Measurements from ENCODE around the gene ASAP3. TPM values are rescaled to one million over a fixed set of nuclear protein-coding genes. Genes with fewer than 3 reads are reported as not detected.
"Not testable (repeated sequence)": the region's sequence is repeated elsewhere in the genome, so short reads cannot be mapped to it uniquely, and the experiment has no call there.

Gene ASAP3
- total and polyA plus RNA-seq, 8 donors, result 35.2 to 51.6 (median 44.9) TPM

GRCh38 chr1:23514111-23514679 is 30.2 kb upstream of the ASAP3 start:
- TF ChIP-seq, protein P1, sequence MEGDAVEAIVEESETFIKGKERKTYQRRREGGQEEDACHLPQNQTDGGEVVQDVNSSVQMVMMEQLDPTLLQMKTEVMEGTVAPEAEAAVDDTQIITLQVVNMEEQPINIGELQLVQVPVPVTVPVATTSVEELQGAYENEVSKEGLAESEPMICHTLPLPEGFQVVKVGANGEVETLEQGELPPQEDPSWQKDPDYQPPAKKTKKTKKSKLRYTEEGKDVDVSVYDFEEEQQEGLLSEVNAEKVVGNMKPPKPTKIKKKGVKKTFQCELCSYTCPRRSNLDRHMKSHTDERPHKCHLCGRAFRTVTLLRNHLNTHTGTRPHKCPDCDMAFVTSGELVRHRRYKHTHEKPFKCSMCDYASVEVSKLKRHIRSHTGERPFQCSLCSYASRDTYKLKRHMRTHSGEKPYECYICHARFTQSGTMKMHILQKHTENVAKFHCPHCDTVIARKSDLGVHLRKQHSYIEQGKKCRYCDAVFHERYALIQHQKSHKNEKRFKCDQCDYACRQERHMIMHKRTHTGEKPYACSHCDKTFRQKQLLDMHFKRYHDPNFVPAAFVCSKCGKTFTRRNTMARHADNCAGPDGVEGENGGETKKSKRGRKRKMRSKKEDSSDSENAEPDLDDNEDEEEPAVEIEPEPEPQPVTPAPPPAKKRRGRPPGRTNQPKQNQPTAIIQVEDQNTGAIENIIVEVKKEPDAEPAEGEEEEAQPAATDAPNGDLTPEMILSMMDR (IDR thresholded peaks at IDR 0.05), result no peak
- Histone ChIP-seq H3K27me3 (no peaks in the 10 kb centered on the region), H3K9me3 (no peaks in the 10 kb centered on the region), H3K4me3 (no peak overlapping the region), H3K36me3 (peaks cover 0 to 32% of the 10 kb centered on the region in 2 donors), H3K27ac (no peak overlapping the region), H3K4me1 (no peaks in the 10 kb centered on the region)
- DNase-seq (no peak), ATAC-seq (no peak)
- intact Hi-C loops (cut with DNase I), result no loop called here

DNA sequence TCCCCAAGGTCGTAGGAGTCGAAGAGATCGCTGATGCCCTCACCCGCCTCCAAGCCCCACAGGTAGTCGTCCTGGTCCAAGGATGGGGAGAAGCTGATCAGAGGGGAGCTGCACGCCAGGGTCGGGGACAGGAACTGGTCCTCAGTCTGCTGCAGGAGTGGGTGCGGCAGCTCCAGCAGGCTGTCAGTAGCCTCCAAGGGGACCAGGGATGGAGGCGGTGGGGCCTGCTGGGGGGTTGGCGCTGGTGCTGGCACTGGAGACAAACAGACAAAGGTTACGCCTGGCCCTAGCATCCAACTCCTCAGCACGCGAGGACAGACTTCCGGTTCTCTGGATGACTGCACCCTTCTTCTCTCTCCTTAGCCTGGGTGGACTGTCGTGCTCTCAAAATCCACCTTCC is 25.9 kb upstream of the ASAP3 start:
- peaks cover 0 to 13% of the 10 kb centered on the region in 2 donors for H3K36me3 ChIP-seq
- no peak overlapping the region for H3K27ac ChIP-seq
- no peaks in the 10 kb centered on the region for H3K27me3 ChIP-seq
- H3K9me3 ChIP-seq, result no peaks in the 10 kb centered on the region
- no peak overlapping the region for H3K4me3 ChIP-seq
- H3K4me1 ChIP-seq, result peaks cover 0 to 4% of the 10 kb centered on the region in 2 donors
- intact Hi-C loops (cut with DNase I), result no loop called here
- no peak for ATAC-seq
- DNase-seq, result no peak
- TF ChIP-seq, protein P1 (IDR thresholded peaks at IDR 0.05), result no peak

GRCh38 chr1:23506376-23507107 is 22.6 kb upstream of the ASAP3 start:
- DNase-seq (peak in 1 of 4 donors; percentile 41), ATAC-seq (no peak)
- Histone ChIP-seq H3K9me3 (no peaks in the 10 kb centered on the region), H3K27ac (no peak overlapping the region), H3K36me3 (peaks cover 0 to 9% of the 10 kb centered on the region in 2 donors), H3K4me3 (no peak overlapping the region), H3K27me3 (no peaks in the 10 kb centered on the region), H3K4me1 (peaks cover 0 to 5% of the 10 kb centered on the region in 2 donors)
- TF ChIP-seq, protein P1 (IDR thresholded peaks at IDR 0.05), result no peak
- intact Hi-C loops (cut with DNase I), result no loop called here

DNA sequence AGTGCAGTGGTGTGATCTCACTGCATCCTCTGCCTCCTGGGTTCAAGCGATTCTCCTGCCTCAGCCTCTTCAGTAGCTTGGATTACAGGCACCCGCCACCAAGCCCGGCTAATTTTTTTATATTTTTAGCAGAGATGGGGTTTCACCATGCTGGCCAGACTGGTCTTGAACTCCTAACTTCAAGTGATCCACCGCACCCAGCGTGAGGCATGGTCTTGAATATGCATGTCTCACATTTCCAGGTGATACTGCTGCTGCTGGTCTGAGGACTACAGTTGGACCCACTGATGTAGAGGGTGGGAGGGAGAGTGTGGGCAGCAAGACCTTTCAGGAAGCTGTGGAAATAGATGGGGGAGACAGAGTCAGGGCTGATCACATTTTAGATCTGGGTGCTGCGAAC is 21.9 kb upstream of the ASAP3 start:
- H3K4me1 ChIP-seq, result peaks cover 0 to 5% of the 10 kb centered on the region in 2 donors
- TF ChIP-seq, protein P1 (IDR thresholded peaks at IDR 0.05), result no peak
- ATAC-seq, result no peak
- no peaks in the 10 kb centered on the region for H3K27me3 ChIP-seq
- intact Hi-C loops (cut with DNase I), result no loop called here
- no peaks in the 10 kb centered on the region for H3K9me3 ChIP-seq
- peak in 1 of 4 donors; percentile 28 for DNase-seq
- no peak overlapping the region for H3K27ac ChIP-seq
- no peak overlapping the region for H3K4me3 ChIP-seq
- H3K36me3 ChIP-seq, result peaks cover 0 to 9% of the 10 kb centered on the region in 2 donors

GRCh38 chr1:23504156-23504555 is 20.2 kb upstream of the ASAP3 start:
- H3K4me1 ChIP-seq; intact Hi-C loops (cut with DNase I); H3K27ac ChIP-seq; H3K27me3 ChIP-seq; ATAC-seq; H3K36me3 ChIP-seq; H3K9me3 ChIP-seq; H3K4me3 ChIP-seq: not testable (repeated sequence)
- peak in 1 of 4 donors; percentile 75 for DNase-seq

All from left lung (tissue), 10 donors.